Right lobe of liver (tissue), 4 donors: ENCODE measurements around the gene NUFIP2.

Experiments used
- POLR2A ChIP-seq: fragments of 450-650 bp; IDR thresholded peaks from one replicate; pipeline ENCODE4 v1.6.1; 2017; ENCODE audit warnings: antibody characterized with exemption, mild to moderate bottlenecking
- TF ChIP-seq, protein P1 (sequence below), 4 donors: fragments of 200-600 bp in 3 of 4; fragments of 450-650 bp in 1 of 4; IDR thresholded peaks; one replicate each; pipeline versions ENCODE4 v1.5.1 to v1.8.0; 2016 to 2022; ENCODE audit warnings: antibody characterized with exemption in 4 of 4, mild to moderate bottlenecking in 2 of 4
- donor health status: DM: no; HTN: no; CAD: no.
- donor health status: DM: no; HTN: no; CAD: no.
- donor health status: DM: no; HTN: yes; CAD: no.

DNA sequence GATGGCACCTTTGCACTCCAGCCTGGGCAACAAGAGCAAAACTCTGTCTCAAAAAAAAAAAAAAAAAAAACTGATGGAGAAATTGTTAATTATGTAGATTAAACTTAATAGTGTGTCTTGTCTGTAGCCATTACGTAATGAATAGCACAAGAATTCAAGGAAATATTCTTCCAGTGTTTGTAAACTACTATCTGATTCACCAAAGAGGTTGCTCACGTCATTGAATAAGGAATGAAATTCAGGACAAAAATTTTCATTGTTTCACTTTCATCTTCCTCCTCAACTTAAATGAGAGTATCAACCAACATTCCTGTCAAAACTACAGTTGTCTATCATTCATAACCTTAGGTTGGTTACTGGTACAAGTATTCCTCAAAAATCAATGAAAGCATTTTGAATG lies 83.1 kb downstream of the NUFIP2 start:
- TF ChIP-seq, protein P1, sequence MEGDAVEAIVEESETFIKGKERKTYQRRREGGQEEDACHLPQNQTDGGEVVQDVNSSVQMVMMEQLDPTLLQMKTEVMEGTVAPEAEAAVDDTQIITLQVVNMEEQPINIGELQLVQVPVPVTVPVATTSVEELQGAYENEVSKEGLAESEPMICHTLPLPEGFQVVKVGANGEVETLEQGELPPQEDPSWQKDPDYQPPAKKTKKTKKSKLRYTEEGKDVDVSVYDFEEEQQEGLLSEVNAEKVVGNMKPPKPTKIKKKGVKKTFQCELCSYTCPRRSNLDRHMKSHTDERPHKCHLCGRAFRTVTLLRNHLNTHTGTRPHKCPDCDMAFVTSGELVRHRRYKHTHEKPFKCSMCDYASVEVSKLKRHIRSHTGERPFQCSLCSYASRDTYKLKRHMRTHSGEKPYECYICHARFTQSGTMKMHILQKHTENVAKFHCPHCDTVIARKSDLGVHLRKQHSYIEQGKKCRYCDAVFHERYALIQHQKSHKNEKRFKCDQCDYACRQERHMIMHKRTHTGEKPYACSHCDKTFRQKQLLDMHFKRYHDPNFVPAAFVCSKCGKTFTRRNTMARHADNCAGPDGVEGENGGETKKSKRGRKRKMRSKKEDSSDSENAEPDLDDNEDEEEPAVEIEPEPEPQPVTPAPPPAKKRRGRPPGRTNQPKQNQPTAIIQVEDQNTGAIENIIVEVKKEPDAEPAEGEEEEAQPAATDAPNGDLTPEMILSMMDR (IDR thresholded peaks at IDR 0.05), result no peak
- TF ChIP-seq POLR2A, result no peak
